Measurements from ENCODE around the gene ACTN3. TPM values are rescaled to one million over a fixed set of nuclear protein-coding genes. Genes with fewer than 3 reads are reported as not detected.
"Not testable (repeated sequence)": the region's sequence is repeated elsewhere in the genome, so short reads cannot be mapped to it uniquely, and the experiment has no call there.

ACTN3 gene
- total RNA-seq, result under 1 TPM; 0.10 to 0.15 TPM
- long read RNA-seq, result 0 reads

GRCh38 chr11:66546368-66546965 lies at the start of gene ACTN3:
Gene ACTN3, plus strand, starts transcription at chr11:66546903. Its CDS starts 35 bp downstream, at chr11:66546938.
- peak; percentile 32 to 36 for ATAC-seq
- DNase-seq, result peak; percentile 54
- intact Hi-C loops (cut with DNase I), result no loop called here

GRCh38 chr11:66497206-66497605 lies 49.5 kb upstream of the ACTN3 start:
- ATAC-seq, result no peak
- intact Hi-C loops (cut with DNase I), result no loop called here
- no peak for DNase-seq

GRCh38 chr11:66498506-66498905 lies 48.2 kb upstream of the ACTN3 start:
- DNase-seq (no peak), ATAC-seq (no peak)
- intact Hi-C loops (cut with DNase I), result no loop called here

GRCh38 chr11:66505276-66505816 lies 41.4 kb upstream of the ACTN3 start:
- intact Hi-C loops (cut with DNase I), result no loop called here
- ATAC-seq (no peak), DNase-seq (no peak)

GRCh38 chr11:66509131-66509561 lies 37.6 kb upstream of the ACTN3 start:
- DNase-seq, result no peak
- no peak for ATAC-seq
- intact Hi-C loops (cut with DNase I), result no loop called here

- intact Hi-C loops (cut with DNase I), result no loop called here
- peak; percentile 97 to 98 for ATAC-seq
- DNase-seq, result peak; percentile 91
Measured at GRCh38 chr11:66510271-66510989, 36.3 kb upstream of the ACTN3 start, which contains the start of gene BBS1. Gene BBS1, plus strand, starts transcription at chr11:66510635. Its CDS starts 25 bp downstream, at chr11:66510660.

GRCh38 chr11:66510990-66511339 lies 35.7 kb upstream of the ACTN3 start:
- intact Hi-C loops (cut with DNase I), result no loop called here
- ATAC-seq (no peak), DNase-seq (no peak)

- ATAC-seq (peak; percentile 93), DNase-seq (peak; percentile 67)
- intact Hi-C loops (cut with DNase I), result no loop called here
Measured at GRCh38 chr11:66523611-66524010, 23.1 kb upstream of the ACTN3 start.

- DNase-seq (no peak), ATAC-seq (peak; percentile 38 to 65)
- intact Hi-C loops (cut with DNase I), result no loop called here
Measured at GRCh38 chr11:66524304-66525040, 22.2 kb upstream of the ACTN3 start.

GRCh38 chr11:66529069-66529468 lies 17.6 kb upstream of the ACTN3 start:
- DNase-seq (no peak), ATAC-seq (no peak)
- intact Hi-C loops (cut with DNase I), result no loop called here

GRCh38 chr11:66529655-66530054 lies 17.0 kb upstream of the ACTN3 start:
- ATAC-seq, result no peak
- DNase-seq, result no peak
- intact Hi-C loops (cut with DNase I), result no loop called here

- intact Hi-C loops (cut with DNase I), result no loop called here
- DNase-seq, result no peak
- no peak for ATAC-seq
Measured at GRCh38 chr11:66530927-66531709, 15.6 kb upstream of the ACTN3 start.

GRCh38 chr11:66531841-66532240 lies 14.9 kb upstream of the ACTN3 start:
- ATAC-seq (no peak), DNase-seq (no peak)
- intact Hi-C loops (cut with DNase I), result no loop called here

GRCh38 chr11:66532784-66533183 lies 13.9 kb upstream of the ACTN3 start:
- ATAC-seq (no peak), DNase-seq (no peak)
- intact Hi-C loops (cut with DNase I), result no loop called here

GRCh38 chr11:66539170-66539869 lies 7.4 kb upstream of the ACTN3 start:
- intact Hi-C loops (cut with DNase I), result no loop called here
- no peak for ATAC-seq
- DNase-seq, result no peak

GRCh38 chr11:66539870-66540213 lies 6.9 kb upstream of the ACTN3 start:
- DNase-seq (no peak), ATAC-seq (no peak)
- intact Hi-C loops (cut with DNase I), result no loop called here

GRCh38 chr11:66540598-66540997 lies 6.1 kb upstream of the ACTN3 start:
- ATAC-seq; DNase-seq; intact Hi-C loops (cut with DNase I): not testable (repeated sequence)

- DNase-seq, result no peak
- intact Hi-C loops (cut with DNase I), result no loop called here
- no peak for ATAC-seq
Measured at GRCh38 chr11:66541892-66542291, 4.8 kb upstream of the ACTN3 start.

GRCh38 chr11:66542362-66542761 lies 4.3 kb upstream of the ACTN3 start:
- no peak for DNase-seq
- intact Hi-C loops (cut with DNase I), result no loop called here
- no peak for ATAC-seq

Data from left cardiac atrium (tissue), 4 donors.